ENCODE data around the gene CCDC102A. TPM values are rescaled to one million over a fixed set of nuclear protein-coding genes. Genes with fewer than 3 reads are reported as not detected.

CCDC102A gene
- total RNA-seq, result 10 to 100 TPM; 22.7 to 54.9 (median 36.9) TPM

DNA sequence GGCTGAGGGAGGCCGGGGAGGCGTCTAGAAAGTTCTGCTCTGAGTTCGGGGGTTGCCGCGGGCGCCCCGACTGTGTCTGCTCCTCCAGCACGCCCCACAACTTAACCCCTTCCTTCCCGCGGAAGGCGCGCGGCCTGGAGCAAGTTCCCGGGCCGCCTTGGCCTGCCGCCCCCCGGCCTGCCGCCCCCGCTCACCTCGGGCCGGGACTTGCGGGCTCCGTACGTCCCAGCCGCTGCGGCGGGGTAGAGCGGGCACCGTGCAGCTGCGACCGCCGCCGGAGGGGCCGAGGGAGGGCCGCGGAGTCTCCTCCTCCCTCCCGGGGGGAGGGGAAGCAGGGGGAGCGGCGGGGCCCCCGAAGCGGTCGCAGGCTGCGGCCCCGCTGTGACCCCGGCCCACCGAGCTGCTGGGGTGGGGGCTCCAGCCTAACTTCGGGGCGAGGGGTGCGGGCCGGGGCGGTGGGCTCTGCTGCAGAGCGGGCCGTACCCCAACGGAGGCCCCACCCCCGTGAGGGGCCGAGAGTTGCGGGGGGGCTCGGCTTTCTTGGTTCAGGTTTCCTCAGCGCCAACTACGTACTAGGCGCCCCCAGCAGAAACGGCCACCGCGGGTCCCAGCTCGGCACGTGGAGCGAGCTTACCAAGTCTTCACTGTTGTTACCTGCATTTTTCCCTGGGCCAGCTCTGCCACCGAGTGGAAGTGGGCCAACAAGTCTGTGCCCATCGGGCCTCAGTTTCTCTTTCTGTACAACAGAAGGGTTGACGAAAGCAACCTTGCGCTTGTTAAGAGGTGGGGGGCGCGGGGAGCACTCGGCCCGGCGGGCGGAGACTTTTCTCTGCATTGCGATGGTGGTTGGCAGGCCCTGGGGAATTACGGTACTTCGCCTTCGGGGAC lies at the start of gene CCDC102A:
Gene CCDC102A (minus strand): TSS at position 266 of the 888 bp plus-strand sequence. CDS start 7,394 bp downstream, outside the sequence.
- no peaks in the 10 kb centered on the region for H3K36me3 ChIP-seq
- peak within 1 kb of the TSS; percentile 91 to 96 (median 96) for H3K27ac ChIP-seq (replicated peaks in 1 of 4)
- DNase-seq (ENCODE audit: extremely low spot score), result no peak
- WGBS, result 0% methylated on average over 6 of the region's 81 CpGs
- peak within 1 kb of the TSS; percentile 95 to 99 (median 96) for H3K4me3 ChIP-seq
- peaks cover 26 to 57% (median 51%) of the 10 kb centered on the region in 4 donors for H3K4me1 ChIP-seq
- H3K9me3 ChIP-seq, result no peaks in the 10 kb centered on the region
- peaks cover 0 to 3% (median 0%) of the 10 kb centered on the region in 4 donors for H3K27me3 ChIP-seq
- TF ChIP-seq POLR2A (IDR thresholded peaks at IDR 0.05; ENCODE audit: low read depth) (no peak), POLR2AphosphoS5 (IDR thresholded peaks at IDR 0.05) (no peak)
- TF ChIP-seq, protein P1, sequence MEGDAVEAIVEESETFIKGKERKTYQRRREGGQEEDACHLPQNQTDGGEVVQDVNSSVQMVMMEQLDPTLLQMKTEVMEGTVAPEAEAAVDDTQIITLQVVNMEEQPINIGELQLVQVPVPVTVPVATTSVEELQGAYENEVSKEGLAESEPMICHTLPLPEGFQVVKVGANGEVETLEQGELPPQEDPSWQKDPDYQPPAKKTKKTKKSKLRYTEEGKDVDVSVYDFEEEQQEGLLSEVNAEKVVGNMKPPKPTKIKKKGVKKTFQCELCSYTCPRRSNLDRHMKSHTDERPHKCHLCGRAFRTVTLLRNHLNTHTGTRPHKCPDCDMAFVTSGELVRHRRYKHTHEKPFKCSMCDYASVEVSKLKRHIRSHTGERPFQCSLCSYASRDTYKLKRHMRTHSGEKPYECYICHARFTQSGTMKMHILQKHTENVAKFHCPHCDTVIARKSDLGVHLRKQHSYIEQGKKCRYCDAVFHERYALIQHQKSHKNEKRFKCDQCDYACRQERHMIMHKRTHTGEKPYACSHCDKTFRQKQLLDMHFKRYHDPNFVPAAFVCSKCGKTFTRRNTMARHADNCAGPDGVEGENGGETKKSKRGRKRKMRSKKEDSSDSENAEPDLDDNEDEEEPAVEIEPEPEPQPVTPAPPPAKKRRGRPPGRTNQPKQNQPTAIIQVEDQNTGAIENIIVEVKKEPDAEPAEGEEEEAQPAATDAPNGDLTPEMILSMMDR (IDR thresholded peaks at IDR 0.05), result no peak
- intact Hi-C loops (cut with DNase I), result loop anchor here (5.0 to 10.0 kb wide), 2 partner anchors 49 to 352 kb away; partner anchors contain the start of genes DOK4, PSME3IP1 and RSPRY1

DNA sequence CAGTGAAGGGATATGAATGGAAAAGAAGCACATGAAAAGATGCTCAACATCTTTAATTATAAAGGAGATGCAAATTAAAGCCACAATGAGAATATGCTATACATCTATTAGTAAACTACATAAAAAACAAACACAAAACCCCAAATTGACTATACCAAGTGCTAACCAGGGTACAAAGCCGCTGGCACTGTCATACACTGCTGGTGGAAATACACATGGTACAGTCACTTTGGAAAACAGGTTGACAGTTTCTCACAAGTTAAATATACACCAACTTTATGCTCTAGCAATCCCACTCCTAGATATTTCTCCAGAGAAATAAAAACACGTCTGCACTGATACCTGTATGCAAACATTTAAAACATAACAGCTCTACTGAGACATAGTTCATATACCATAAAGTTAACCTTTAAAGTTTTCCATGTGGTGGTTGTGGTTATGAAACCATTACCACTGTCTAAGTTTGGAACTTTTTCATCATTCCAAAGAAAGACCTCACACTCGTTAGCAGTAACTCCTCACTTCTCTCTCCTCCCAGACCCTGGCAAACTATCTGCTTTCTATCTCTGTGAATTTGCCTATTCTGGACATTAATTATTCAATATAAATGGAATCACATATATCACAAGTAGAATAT lies 48.8 kb upstream of the CCDC102A start:
- intact Hi-C loops (cut with DNase I), result loop anchor here (10.0 kb wide), 1 partner anchor 290 kb away; no protein-coding TSS in a partner anchor
- TF ChIP-seq POLR2A (IDR thresholded peaks at IDR 0.05; ENCODE audit: low read depth), result no peak
- TF ChIP-seq EP300 (IDR thresholded peaks at IDR 0.05), result no peak
- TF ChIP-seq, protein P1 (IDR thresholded peaks at IDR 0.05), result no peak
- no peak for TF ChIP-seq POLR2AphosphoS5 (IDR thresholded peaks at IDR 0.05)
- H3K4me3 ChIP-seq, result no peak overlapping the region
- no peak overlapping the region for H3K27ac ChIP-seq (replicated peaks in 1 of 4)
- no peaks in the 10 kb centered on the region for H3K9me3 ChIP-seq
- DNase-seq (ENCODE audit: extremely low spot score), result no peak
- no peaks in the 10 kb centered on the region for H3K36me3 ChIP-seq
- H3K4me1 ChIP-seq, result no peaks in the 10 kb centered on the region
- peaks cover 0 to 28% (median 0%) of the 10 kb centered on the region in 4 donors for H3K27me3 ChIP-seq
- WGBS, result 40% methylated on average over 3 of the region's 3 CpGs

DNA sequence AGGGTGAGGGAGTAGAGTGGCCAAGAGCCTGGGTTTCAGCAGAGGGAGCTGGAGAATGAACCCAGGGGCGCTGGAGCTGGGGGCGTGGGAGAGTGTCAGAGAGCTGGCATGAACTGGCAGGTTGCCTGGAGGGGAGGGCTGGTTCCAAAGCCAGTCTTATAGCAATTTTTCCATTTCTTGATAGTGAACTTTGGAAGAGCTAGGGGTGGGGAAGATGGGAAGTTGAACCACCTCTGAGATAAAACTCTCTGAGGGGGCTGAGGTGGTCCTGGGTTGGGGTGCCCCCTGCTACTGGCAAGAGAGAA lies 42.9 kb upstream of the CCDC102A start:
- Histone ChIP-seq H3K36me3 (no peaks in the 10 kb centered on the region), H3K27ac (replicated peaks in 1 of 4) (no peak overlapping the region), H3K4me3 (no peak overlapping the region), H3K27me3 (peaks cover 0 to 50% (median 0%) of the 10 kb centered on the region in 4 donors), H3K4me1 (peaks cover 0 to 5% (median 4%) of the 10 kb centered on the region in 4 donors), H3K9me3 (no peaks in the 10 kb centered on the region)
- DNase-seq (ENCODE audit: extremely low spot score), result no peak
- intact Hi-C loops (cut with DNase I), result loop anchor here (5.0 to 10.0 kb wide), 2 partner anchors 68 to 135 kb away; no protein-coding TSS in a partner anchor
- TF ChIP-seq, protein P1 (IDR thresholded peaks at IDR 0.05), result no peak
- TF ChIP-seq POLR2AphosphoS5 (IDR thresholded peaks at IDR 0.05) (no peak), EP300 (IDR thresholded peaks at IDR 0.05) (no peak), POLR2A (IDR thresholded peaks at IDR 0.05; ENCODE audit: low read depth) (no peak)
- WGBS, result 52% methylated on average over 2 of the region's 2 CpGs

DNA sequence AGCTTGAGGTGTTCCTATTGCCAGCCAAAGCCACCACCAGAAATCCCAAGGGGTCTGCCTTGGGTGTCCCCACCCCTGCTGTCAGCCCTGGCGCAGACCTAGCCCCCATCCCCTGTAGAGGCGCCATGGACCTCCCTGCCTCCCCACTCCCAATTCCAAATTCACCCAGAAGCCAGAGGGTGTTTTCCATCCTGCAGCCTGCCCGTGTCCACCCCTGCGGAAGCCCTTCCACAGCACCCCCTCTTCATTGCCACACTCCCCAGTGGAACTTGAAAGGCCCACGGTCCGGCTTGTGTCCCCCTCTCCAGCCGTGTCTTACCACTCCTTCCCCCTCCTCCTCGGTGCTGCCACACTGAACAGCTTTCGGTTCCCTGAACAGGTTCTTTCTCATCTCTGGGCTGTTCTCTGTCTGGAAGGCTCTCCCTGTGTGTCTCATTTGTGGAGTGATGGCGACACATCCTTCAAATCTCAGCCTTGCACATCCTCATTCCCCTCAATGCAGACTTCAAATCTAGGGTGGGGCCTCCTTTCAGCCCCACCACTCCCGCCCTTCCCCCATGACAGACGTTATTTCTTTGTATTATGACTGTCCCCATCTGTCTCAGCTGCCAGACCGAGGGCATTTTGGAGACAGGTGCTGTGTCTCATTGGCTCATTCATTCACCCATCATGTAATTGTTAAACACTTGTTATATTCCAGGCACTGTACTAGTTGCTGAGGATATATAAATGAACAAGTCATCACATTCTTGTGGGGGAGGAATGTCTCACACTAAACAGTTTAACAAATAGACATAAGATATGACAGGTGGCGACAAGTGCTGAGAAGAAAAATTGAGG lies 42.4 kb upstream of the CCDC102A start:
- WGBS, result 73% methylated on average over 14 of the region's 14 CpGs
- Histone ChIP-seq H3K36me3 (no peaks in the 10 kb centered on the region), H3K4me3 (no peak overlapping the region), H3K27me3 (peaks cover 0 to 50% (median 0%) of the 10 kb centered on the region in 4 donors), H3K4me1 (peaks cover 0 to 5% (median 4%) of the 10 kb centered on the region in 4 donors), H3K9me3 (no peaks in the 10 kb centered on the region), H3K27ac (replicated peaks in 1 of 4) (no peak overlapping the region)
- intact Hi-C loops (cut with DNase I), result loop anchor here (5.0 to 10.0 kb wide), 2 partner anchors 69 to 136 kb away; no protein-coding TSS in a partner anchor
- TF ChIP-seq, protein P1 (IDR thresholded peaks at IDR 0.05), result no peak
- TF ChIP-seq EP300 (IDR thresholded peaks at IDR 0.05) (no peak), POLR2A (IDR thresholded peaks at IDR 0.05; ENCODE audit: low read depth) (no peak), POLR2AphosphoS5 (IDR thresholded peaks at IDR 0.05) (no peak)
- DNase-seq (ENCODE audit: extremely low spot score), result peak; percentile 82
